Activated T-cell treated with anti-CD3 and anti-CD28 coated beads, Interleukin-2, amount 50 U/mL, for 4 hours (primary cell): Measurements from ENCODE around the gene DDX10. TPM values are rescaled to one million over a fixed set of nuclear protein-coding genes. Genes with fewer than 3 reads are reported as not detected.
"Not testable (repeated sequence)": the region's sequence is repeated elsewhere in the genome, so short reads cannot be mapped to it uniquely, and the experiment has no call there.

ENCODE experiments used
- ATAC-seq, 2 donors: fragments of 200-7000 bp; cut with Tn5 transposase; one replicate each; pipeline ENCODE4 v1.10.0; 2021
- DNase-seq: peaks from one replicate; pipeline ENCODE4 v3.0.0-alpha.2; 2020
- H3K27me3 Mint-ChIP-seq: one replicate; pipeline ENCODE4 v1.8.0; 2021; ENCODE audit warnings: low read depth, mixed read lengths
- H3K36me3 Mint-ChIP-seq: one replicate; pipeline ENCODE4 v1.8.0; 2022; ENCODE audit warnings: mixed read lengths; ENCODE audit not compliant: insufficient read depth
- H3K4me1 Mint-ChIP-seq: one replicate; pipeline ENCODE4 v1.8.0; 2021; ENCODE audit warnings: low read depth, mixed read lengths
- H3K4me3 Mint-ChIP-seq: one replicate; pipeline ENCODE4 v1.8.0; 2021; ENCODE audit warnings: mild to moderate bottlenecking, moderate library complexity, mixed read lengths
- H3K9me3 Mint-ChIP-seq: one replicate; pipeline ENCODE4 v1.8.0; 2021; ENCODE audit warnings: mixed read lengths
- total RNA-seq, 3 donors: library from RNA; stranded (reverse); gene quantifications; one replicate each; pipeline ENCODE4 v1.2.1, GENCODE V29; 2021

The DDX10 gene
- total RNA-seq, 3 donors from 2014 or later = 85.7 to 94.2 (median 91.8) TPM

DNA sequence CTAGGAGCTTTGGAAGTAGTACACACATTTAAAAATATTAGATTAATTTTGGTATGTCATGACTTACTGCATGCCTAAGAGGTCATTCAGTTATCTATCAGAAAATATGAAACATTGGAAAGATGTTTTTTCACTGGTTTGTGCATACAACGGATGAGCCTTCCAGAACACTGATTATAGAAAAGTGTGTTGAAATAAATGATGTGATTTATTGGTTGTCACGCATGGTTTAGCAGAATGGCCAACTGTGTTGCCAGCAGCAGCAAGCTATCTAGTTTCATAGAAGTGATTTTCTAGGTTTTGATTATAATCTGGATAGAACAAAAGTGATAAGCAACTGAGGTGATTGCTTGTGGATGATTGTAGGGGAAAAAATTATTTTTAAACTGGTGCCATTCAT, 53.6 kb downstream of the DDX10 start:
- DNase-seq (no peak), ATAC-seq (no peak)
- peaks cover 3% of the 10 kb centered on the region for H3K9me3 Mint-ChIP-seq
- no peak overlapping the region for H3K4me3 Mint-ChIP-seq
- H3K36me3 Mint-ChIP-seq = peaks cover 54% of the 10 kb centered on the region
- peaks cover 3% of the 10 kb centered on the region for H3K4me1 Mint-ChIP-seq
- no peaks in the 10 kb centered on the region for H3K27me3 Mint-ChIP-seq

DNA sequence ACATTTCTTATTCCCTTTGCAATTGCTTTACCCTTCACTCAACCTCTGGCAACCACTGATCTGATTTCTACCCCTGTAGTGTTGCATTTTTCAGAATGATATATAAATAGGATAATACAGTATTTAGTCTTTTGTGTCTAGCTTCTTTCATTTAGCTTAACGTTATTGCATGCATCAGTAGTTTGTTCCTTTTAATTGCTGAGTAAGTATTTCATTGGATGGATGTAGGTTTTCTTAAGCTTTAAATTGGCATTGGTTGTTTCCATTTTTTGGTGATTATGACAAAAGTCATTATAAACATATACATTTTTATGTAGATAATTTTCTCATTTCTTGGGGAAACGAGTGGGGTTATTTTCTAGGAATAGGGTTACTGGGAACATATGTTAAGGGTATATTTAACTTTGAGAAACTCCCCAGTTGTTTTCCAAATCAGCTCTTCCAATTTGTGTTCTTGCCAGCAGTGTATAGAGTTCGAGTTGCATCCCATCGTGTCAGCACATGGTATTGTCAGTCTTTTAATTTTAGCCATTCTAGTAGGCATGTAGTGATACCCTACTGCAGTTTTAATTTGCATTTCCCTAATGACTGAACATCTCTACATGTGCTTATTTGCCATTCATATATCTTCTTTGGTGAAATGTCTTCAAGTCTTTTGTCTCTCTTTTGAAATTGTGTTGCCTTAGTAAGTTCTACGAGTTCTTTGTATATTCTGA, 60.3 kb downstream of the DDX10 start:
- peaks cover 58% of the 10 kb centered on the region for H3K36me3 Mint-ChIP-seq
- ATAC-seq (no peak), DNase-seq (no peak)
- peaks cover 33% of the 10 kb centered on the region for H3K4me1 Mint-ChIP-seq
- no peaks in the 10 kb centered on the region for H3K27me3 Mint-ChIP-seq
- peaks cover 8% of the 10 kb centered on the region for H3K9me3 Mint-ChIP-seq
- H3K4me3 Mint-ChIP-seq = no peak overlapping the region

DNA sequence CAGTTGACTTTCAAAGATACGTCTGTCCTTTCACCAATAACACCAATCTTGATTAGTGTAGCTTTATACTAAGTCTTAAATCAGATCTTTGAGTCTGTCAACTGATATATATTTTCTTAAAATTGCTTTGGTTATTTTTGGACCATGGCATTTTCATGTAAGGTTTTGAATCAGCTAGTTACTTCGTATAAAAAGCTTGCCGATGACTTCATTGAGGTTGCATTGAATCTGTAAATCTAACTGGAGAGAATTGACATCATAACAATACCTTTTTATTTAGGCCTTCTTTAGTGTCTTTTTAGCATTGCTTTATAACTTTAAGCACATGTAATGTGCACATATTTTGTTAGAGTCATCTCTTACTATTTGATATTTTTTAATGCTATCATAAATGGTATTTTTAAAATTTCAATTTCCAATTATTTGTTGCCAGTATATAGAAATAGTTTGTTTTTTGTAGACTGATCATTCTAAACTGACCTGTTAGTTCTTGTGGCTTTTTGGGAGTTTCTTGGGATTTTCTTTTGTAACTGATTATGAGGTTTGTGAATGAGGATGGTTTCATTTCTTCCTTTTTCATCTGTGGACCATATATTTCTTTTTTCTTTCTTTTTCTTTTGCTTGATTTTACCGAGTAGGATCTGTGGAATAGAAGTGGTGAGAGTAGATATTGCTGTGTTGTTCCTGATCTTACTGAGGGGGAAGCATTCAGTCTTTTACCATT, 61.4 kb downstream of the DDX10 start:
- Mint-ChIP-seq H3K4me1 (peaks cover 33% of the 10 kb centered on the region), H3K27me3 (no peaks in the 10 kb centered on the region)

DNA sequence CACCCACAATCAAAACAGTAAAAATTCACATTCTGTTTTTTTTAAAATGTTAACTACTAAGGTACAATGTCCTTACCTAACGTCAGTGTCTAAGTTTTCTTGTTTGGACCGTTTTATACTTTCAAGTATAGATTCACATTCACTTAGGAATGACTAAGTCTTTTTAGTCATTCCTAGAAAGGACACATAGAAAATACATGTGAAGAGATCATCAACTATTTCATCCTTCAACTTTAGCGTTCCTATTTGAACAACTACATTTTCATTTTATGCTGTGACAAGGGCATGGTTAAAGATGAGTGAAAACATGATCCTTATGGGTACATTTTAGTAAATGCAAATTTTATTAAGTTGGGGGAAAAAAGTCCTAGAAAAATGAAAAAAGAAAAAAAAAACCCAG, 62.8 kb downstream of the DDX10 start:
- Mint-ChIP-seq H3K4me1 (peaks cover 43% of the 10 kb centered on the region), H3K27me3 (no peaks in the 10 kb centered on the region), H3K36me3 (peaks cover 60% of the 10 kb centered on the region), H3K9me3 (peaks cover 8% of the 10 kb centered on the region), H3K4me3 (no peak overlapping the region)
- DNase-seq (no peak), ATAC-seq (peak; percentile 65 to 85)

More for the DNA sequence above, 61.4 kb downstream of the DDX10 start:
- no peak for DNase-seq
- peaks cover 56% of the 10 kb centered on the region for H3K36me3 Mint-ChIP-seq
- H3K4me3 Mint-ChIP-seq = peak overlapping the region; percentile 11
- H3K9me3 Mint-ChIP-seq = peaks cover 8% of the 10 kb centered on the region
- no peak for ATAC-seq

DNA sequence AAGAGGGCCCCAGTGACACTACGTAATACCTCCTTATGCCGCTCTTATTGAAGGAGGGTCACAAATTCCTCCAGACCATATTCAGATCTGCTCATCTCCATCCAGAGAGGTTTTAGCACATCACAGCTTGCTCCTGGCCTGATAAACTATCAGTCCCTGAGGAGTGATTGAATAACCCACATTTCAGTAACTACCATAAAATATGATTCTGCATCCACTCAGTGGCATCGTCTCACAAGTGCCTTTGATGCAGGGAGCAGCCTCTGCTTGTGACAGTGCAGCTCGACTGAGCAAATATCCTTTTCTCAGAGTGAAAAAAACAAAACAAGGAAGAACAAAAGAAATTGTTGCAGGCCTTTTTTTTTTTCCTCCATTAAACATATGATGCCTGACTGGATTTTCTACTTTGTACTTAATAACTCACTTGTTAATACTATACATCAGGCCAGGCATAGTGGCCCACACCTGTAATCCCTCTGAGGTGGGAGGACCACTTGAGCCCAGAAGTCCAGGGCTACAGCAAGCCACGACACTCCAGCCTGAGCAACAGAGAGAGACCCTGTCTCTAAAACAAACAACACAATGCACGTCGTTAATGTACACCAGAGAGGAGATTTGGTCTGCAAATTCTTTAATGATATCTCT, 64.5 kb downstream of the DDX10 start:
- peaks cover 5% of the 10 kb centered on the region for H3K9me3 Mint-ChIP-seq
- no peak overlapping the region for H3K4me3 Mint-ChIP-seq
- DNase-seq (no peak), ATAC-seq (no peak)
- peaks cover 57% of the 10 kb centered on the region for H3K36me3 Mint-ChIP-seq
- no peaks in the 10 kb centered on the region for H3K27me3 Mint-ChIP-seq
- H3K4me1 Mint-ChIP-seq = peaks cover 57% of the 10 kb centered on the region

DNA sequence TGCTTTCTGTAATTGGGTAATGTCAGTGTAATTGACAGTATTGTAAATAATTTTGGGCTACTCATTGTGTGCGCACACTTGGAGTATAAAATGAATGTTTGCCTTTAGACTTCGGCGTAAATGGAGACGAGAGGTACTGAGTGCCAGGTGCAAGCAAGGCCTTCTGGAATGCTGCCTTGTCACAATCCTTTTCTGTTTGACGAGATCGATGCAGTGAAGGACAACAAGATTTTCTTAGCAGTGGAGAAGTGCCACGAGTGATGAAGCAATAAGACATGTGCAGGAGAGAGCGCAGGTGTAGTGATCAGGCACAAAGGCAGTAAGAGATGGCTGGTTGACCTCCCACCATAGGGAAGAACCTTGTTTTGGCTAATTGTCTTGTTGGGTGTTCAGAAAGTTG, 67.5 kb downstream of the DDX10 start:
- Mint-ChIP-seq H3K36me3 (peaks cover 52% of the 10 kb centered on the region), H3K4me1 (peaks cover 53% of the 10 kb centered on the region), H3K4me3 (no peak overlapping the region)

DNA sequence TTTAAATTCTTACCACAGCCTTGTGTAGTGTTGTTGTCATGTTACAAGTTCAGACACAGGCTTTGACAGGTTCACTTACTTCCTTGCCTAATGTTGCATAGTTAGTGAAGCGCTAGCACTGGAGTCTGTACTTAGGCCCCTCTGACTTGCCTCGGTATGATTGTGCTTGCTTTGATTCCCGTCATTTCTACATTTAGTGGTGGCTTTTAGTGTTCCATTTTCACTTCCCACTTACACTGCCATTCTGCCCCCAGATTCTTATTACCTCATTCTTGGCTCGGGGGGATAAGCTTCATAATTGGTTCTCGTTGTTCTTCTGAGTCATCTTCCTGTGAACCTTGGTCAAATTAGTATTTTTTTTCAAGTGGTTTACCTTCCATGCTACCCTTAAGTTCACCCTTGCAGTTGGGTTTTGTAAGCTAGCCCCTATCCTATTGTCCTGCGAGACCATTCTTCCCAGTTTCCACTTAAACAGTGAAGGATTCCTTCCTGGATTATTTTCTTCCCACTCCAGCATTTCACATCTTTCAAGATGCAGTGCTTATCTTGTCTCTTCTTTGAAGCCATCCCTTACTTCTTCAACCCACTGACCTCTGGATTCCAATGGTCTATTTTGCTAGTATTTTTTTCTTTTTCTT, 68.7 kb downstream of the DDX10 start:
- DNase-seq (no peak), ATAC-seq (peak; percentile 98 to 99)
- Mint-ChIP-seq H3K4me3 (peak overlapping the region; percentile 14), H3K4me1 (peaks cover 46% of the 10 kb centered on the region), H3K36me3 (peaks cover 55% of the 10 kb centered on the region), H3K9me3 (no peaks in the 10 kb centered on the region), H3K27me3 (no peaks in the 10 kb centered on the region)

More for the DNA sequence above, 67.5 kb downstream of the DDX10 start:
- Mint-ChIP-seq H3K27me3 (no peaks in the 10 kb centered on the region), H3K9me3 (no peaks in the 10 kb centered on the region)
- DNase-seq = no peak
- no peak for ATAC-seq

DNA sequence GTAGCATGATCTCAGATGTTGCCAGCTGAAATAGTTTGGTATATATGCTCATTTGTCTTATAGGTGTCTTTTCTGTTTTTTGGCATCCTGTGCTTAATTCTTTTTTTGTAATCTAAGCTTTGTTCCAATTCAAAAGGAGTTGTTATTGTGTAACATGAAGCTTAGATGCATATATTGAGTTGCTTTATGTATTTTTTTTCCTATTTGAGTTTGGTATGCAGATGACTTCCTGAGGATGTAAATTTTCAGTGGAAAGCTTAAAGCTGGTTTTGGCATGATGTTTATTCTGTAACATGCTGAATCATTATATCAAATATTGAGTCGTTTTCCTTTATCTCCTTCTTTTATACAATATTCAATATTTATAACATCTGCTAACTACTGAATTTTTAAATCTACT, 69.4 kb downstream of the DDX10 start:
- Mint-ChIP-seq H3K36me3 (peaks cover 52% of the 10 kb centered on the region), H3K27me3 (no peaks in the 10 kb centered on the region), H3K4me3 (no peak overlapping the region), H3K4me1 (peaks cover 40% of the 10 kb centered on the region), H3K9me3 (no peaks in the 10 kb centered on the region)
- DNase-seq (no peak), ATAC-seq (no peak)

DNA sequence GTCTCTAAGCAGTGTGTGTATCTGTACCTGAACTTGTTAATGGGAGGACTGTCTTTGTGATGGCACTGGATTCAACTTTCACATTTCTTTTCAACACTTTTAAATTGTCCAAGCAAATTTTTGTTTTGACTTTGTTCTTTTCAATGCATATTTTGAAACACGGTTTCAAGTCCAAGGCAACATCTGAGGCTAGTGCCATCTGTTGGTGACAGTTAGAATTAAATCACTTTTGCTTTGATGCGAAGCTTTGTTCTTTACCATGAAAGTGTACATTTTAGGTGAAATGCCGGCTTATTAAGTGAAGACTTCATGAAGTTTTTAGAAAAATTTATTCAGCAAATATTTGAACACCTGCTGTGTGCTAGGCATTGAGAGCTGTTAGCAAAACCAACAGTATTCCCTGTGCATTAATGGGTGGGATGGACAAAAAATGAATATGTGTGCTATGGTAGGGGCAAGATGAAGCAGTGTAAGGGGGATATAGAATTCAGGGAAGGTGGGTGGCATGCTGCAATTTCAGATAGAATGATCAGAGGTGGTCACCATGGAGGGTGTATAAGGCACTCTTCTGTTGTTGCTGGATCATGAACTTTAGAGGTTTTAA, 70.2 kb downstream of the DDX10 start:
- Mint-ChIP-seq H3K4me3 (no peak overlapping the region), H3K36me3 (peaks cover 51% of the 10 kb centered on the region), H3K27me3 (no peaks in the 10 kb centered on the region), H3K9me3 (no peaks in the 10 kb centered on the region), H3K4me1 (peaks cover 34% of the 10 kb centered on the region)
- no peak for DNase-seq
- no peak for ATAC-seq

DNA sequence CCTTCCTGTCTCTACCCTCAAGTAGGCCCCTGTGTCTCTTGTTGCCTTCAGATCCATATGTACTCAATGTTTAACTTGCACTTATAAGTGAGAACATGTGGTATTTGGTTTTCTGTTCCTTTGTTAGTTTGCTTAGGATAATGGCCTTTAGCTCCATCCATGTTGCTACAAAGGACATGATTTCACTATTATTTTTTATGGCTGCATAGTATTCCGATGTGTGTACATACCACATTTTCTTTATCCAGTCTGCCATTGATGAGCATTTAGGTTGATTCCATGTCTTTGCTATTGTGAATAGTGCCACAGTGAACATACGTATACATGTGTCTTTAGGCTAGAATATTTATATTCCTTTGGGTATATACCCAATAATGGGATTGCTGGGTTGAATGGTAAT, 75.3 kb downstream of the DDX10 start:
- not testable (repeated sequence) for H3K27me3 Mint-ChIP-seq
- peaks cover 46% of the 10 kb centered on the region for H3K36me3 Mint-ChIP-seq

GRCh38 chr11:108743851-108744250, 79.0 kb downstream of the DDX10 start:
- Mint-ChIP-seq H3K36me3 (peaks cover 45% of the 10 kb centered on the region), H3K27me3 (no peaks in the 10 kb centered on the region), H3K4me1 (no peaks in the 10 kb centered on the region), H3K9me3 (peaks cover 11% of the 10 kb centered on the region), H3K4me3 (no peak overlapping the region)
- no peak for ATAC-seq
- DNase-seq = no peak

More for the DNA sequence above, 75.3 kb downstream of the DDX10 start:
- H3K4me1 Mint-ChIP-seq, H3K4me3 Mint-ChIP-seq, DNase-seq, ATAC-seq: not testable (repeated sequence)
- peaks cover 11% of the 10 kb centered on the region for H3K9me3 Mint-ChIP-seq

DNA sequence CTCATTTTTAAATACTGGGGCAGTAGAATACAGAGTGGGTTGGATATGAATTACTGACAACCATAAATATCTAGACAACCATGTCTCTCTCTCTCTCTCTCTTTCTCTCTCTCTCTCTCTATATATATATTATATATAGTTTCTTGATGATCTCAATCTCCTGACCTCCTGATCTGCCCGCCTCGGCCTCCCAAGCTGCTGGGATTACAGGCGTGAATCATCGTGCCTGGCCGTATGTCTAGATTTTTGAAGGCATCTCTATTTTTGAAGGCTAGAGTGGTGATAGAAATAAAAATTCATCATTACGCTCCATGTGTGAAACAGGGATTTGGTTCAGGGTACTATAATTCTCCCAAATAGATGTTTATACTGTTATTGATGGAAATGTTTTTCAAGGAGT, 84.1 kb downstream of the DDX10 start:
- Mint-ChIP-seq H3K9me3 (no peaks in the 10 kb centered on the region), H3K4me1 (peaks cover 20% of the 10 kb centered on the region), H3K4me3 (no peak overlapping the region), H3K27me3 (no peaks in the 10 kb centered on the region), H3K36me3 (peaks cover 28% of the 10 kb centered on the region)
- ATAC-seq (no peak), DNase-seq (no peak)

DNA sequence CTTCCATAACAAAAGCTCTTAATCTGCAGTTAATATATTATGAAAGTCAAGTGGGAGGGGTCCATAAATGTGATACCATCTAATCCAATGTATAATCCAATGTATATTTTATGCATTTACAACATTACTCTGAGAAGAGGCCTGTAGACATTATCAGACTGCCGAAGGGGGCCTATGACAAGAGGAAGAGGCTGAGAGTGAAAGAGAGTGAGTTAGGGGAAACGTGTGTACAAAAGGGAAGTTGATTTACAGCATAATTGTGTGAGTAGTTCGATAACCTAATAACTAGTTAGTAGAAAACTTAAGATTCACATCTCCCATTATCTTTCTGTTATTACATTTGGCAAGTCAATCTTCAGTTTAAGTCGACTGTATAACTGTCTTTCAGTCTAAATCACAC, 86.6 kb downstream of the DDX10 start:
- Mint-ChIP-seq H3K4me3 (no peak overlapping the region), H3K9me3 (no peaks in the 10 kb centered on the region), H3K4me1 (peaks cover 27% of the 10 kb centered on the region), H3K27me3 (no peaks in the 10 kb centered on the region), H3K36me3 (peaks cover 22% of the 10 kb centered on the region)
- DNase-seq (no peak), ATAC-seq (no peak)

DNA sequence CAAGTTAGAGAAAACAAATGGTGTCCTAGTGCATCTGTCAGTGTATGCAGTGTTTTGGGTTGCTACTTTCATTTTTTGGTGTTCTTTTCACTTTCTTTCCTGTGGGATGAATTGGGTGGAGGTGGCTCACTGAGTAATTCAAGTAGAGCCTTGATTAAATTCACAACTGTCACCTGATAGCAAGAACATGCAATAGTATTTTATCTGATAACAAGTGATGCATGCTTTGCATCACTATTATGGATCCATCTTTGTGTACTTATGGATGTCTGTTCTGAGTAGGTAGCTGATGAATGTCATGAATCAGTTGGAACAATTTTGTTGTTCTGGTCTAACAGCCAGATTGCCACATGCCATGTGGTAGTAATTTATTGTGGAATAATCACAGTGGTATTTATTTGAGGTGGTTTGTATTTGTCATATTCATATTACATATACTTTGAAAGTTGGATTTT, 87.5 kb downstream of the DDX10 start:
- peak; percentile 83 for ATAC-seq
- DNase-seq = no peak
- H3K4me3 Mint-ChIP-seq = no peak overlapping the region

More for the DNA sequence above, 87.5 kb downstream of the DDX10 start:
- Mint-ChIP-seq H3K36me3 (peaks cover 18% of the 10 kb centered on the region), H3K27me3 (no peaks in the 10 kb centered on the region), H3K9me3 (no peaks in the 10 kb centered on the region), H3K4me1 (peaks cover 28% of the 10 kb centered on the region)
